ENCODE measurements around the gene RUNDC3A.

DNA sequence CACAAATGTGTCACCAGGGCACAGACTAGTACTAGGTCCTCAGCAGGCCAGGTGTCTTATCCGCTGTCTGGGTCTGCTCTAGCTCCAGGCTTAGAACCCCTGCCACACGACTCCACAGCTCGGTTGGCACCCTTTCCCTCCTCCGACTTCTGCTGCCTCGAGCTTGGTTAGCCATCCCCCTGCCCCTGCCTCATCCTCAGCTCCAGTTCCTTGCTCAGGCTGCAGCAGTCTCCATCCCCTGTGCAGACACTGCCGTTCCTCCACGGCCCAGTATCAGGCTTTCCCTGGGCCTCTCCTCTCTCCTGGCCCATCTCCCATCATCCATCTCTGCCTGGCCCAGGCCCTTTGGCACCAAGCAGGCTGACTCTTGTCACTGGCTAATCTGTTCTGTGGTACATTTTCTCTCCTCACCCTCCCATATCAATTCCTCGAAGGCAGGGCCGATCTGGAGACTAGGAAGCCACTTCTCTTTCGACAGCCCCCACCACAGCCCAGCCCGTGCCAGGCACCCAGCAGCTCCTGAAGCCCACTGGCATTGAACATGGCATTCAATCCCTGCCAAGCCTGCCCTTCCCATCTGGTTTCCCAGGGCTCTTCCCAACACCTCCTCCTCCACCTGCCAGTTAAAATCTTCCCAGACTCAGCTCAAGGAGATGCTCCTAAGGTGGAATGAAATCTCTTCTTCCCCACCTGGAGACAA, 35.3 kb downstream of the RUNDC3A start:
- TF ChIP-seq, protein P1, sequence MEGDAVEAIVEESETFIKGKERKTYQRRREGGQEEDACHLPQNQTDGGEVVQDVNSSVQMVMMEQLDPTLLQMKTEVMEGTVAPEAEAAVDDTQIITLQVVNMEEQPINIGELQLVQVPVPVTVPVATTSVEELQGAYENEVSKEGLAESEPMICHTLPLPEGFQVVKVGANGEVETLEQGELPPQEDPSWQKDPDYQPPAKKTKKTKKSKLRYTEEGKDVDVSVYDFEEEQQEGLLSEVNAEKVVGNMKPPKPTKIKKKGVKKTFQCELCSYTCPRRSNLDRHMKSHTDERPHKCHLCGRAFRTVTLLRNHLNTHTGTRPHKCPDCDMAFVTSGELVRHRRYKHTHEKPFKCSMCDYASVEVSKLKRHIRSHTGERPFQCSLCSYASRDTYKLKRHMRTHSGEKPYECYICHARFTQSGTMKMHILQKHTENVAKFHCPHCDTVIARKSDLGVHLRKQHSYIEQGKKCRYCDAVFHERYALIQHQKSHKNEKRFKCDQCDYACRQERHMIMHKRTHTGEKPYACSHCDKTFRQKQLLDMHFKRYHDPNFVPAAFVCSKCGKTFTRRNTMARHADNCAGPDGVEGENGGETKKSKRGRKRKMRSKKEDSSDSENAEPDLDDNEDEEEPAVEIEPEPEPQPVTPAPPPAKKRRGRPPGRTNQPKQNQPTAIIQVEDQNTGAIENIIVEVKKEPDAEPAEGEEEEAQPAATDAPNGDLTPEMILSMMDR (conservative IDR thresholded peaks at IDR 0.05; ENCODE audit: low read depth, low read length): no peak
- TF ChIP-seq EZH2 (IDR thresholded peaks at IDR 0.05; ENCODE audit: low read length, unreplicated experiment): no peak

Measured in PC-3 (cell line).